Liver (tissue), 3 donors: ENCODE measurements around the gene KNDC1.

Source experiments
- CTCF ChIP-seq: fragments of 150-350 bp; IDR thresholded peaks from 2 replicates; pipeline ENCODE4 v1.5.1; 2017; ENCODE audit warnings: improper control_type of control experiment, low read depth, low read length; ENCODE audit not compliant: missing input control
- EGR1 ChIP-seq, 2 donors: IDR thresholded peaks; 2 replicates each; pipeline ENCODE4 v1.6.1; 2016 to 2018; ENCODE audit warnings: antibody characterized with exemption in 2 of 2, low read depth in 2 of 2
- FOXA1 ChIP-seq: IDR thresholded peaks from 2 replicates; pipeline ENCODE4 v1.6.1; 2016; ENCODE audit warnings: antibody characterized with exemption
- GABPA ChIP-seq, 2 donors: IDR thresholded peaks in 1 of 2; conservative IDR thresholded peaks in 1 of 2; 2 replicates each; pipeline ENCODE4 v1.6.1; 2016; ENCODE audit warnings: antibody characterized with exemption in 2 of 2, mild to moderate bottlenecking in 1 of 2, moderate library complexity in 1 of 2
- NR2F2 ChIP-seq: IDR thresholded peaks from 2 replicates; pipeline ENCODE4 v1.6.1; 2016; ENCODE audit warnings: antibody characterized with exemption
- SP1 ChIP-seq: IDR thresholded peaks from 2 replicates; pipeline ENCODE4 v1.6.1; 2018; ENCODE audit warnings: antibody characterized with exemption, mild to moderate bottlenecking
- YY1 ChIP-seq: IDR thresholded peaks from 2 replicates; pipeline ENCODE4 v1.6.1; 2016; ENCODE audit warnings: antibody characterized with exemption, mild to moderate bottlenecking
- donor health status: healthy.
- donor health status: healthy.

- no peak for TF ChIP-seq CTCF
- TF ChIP-seq SP1: no peak
- no peak for TF ChIP-seq FOXA1
- no peak for TF ChIP-seq GABPA (IDR thresholded peaks at IDR 0.05 in 1 of 2, conservative IDR thresholded peaks at IDR 0.05 in 1 of 2)
- TF ChIP-seq YY1: no peak
- TF ChIP-seq NR2F2: no peak
- no peak for TF ChIP-seq EGR1 (IDR thresholded peaks at IDR 0.05; ENCODE audit: low read depth in 2 of 2)
Observed at GRCh38 chr10:133189726-133190125, 29.7 kb downstream of the KNDC1 start.
